ENCODE measurements around the gene YPEL5. TPM values are rescaled to one million over a fixed set of nuclear protein-coding genes. Genes with fewer than 3 reads are reported as not detected.

Gene YPEL5
- total RNA-seq, 1 experiment from 2014 or later = 225 TPM

DNA sequence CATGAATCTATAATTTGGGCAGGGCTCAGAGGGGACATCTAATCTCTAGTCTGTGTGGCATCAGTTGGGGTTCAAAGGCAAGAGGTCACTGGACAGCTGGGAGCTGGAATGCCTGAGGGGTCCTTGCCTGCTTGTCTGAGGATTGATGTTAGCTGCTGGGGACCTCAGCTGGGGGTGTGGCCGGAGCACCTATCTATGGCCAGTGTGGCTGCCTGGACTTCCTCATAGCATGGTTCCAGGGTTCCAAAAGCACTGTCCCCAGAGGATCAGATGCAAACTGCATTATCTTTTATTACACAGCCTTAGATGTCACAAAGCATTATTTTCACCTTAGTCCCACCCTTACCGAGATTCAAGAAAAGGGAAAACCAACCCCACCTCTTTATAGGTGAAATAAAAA, 38.6 kb upstream of the YPEL5 start:
- intact Hi-C loops (cut with micrococcal nuclease; ENCODE audit: unreplicated experiment) = no loop called here
- DNase-seq (ENCODE audit: low spot score) = no peak
- Histone ChIP-seq H3K4me1 (ENCODE audit: insufficient read depth, low read length, poor library complexity, severe bottlenecking) (peaks cover 6% of the 10 kb centered on the region), H3K27me3 (replicated peaks; ENCODE audit: insufficient read depth, low read depth, low read length, poor library complexity) (no peaks in the 10 kb centered on the region), H3K9me3 (ENCODE audit: low read depth, low read length, poor library complexity, severe bottlenecking) (no peaks in the 10 kb centered on the region), H3K36me3 (ENCODE audit: insufficient read depth, low read length, poor library complexity, severe bottlenecking) (no peaks in the 10 kb centered on the region), H3K4me3 (ENCODE audit: low read depth, low read length, poor library complexity, severe bottlenecking) (no peak overlapping the region), H3K27ac (ENCODE audit: low read depth, low read length, poor library complexity, severe bottlenecking) (no peak overlapping the region)
- BruUV-seq (replicated peaks) = no TSS peak
- TF ChIP-seq, protein P1, sequence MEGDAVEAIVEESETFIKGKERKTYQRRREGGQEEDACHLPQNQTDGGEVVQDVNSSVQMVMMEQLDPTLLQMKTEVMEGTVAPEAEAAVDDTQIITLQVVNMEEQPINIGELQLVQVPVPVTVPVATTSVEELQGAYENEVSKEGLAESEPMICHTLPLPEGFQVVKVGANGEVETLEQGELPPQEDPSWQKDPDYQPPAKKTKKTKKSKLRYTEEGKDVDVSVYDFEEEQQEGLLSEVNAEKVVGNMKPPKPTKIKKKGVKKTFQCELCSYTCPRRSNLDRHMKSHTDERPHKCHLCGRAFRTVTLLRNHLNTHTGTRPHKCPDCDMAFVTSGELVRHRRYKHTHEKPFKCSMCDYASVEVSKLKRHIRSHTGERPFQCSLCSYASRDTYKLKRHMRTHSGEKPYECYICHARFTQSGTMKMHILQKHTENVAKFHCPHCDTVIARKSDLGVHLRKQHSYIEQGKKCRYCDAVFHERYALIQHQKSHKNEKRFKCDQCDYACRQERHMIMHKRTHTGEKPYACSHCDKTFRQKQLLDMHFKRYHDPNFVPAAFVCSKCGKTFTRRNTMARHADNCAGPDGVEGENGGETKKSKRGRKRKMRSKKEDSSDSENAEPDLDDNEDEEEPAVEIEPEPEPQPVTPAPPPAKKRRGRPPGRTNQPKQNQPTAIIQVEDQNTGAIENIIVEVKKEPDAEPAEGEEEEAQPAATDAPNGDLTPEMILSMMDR (conservative IDR thresholded peaks at IDR 0.05; ENCODE audit: low read depth, low read length) = no peak
- no peak for TF ChIP-seq EZH2 (IDR thresholded peaks at IDR 0.05; ENCODE audit: borderline replicate concordance, low read depth, low read length, poor library complexity, severe bottlenecking)
- CTCF ChIA-PET = no interaction called here
- POLR2A ChIA-PET (ENCODE audit: low non-redundant PET) = no interaction called here

DNA sequence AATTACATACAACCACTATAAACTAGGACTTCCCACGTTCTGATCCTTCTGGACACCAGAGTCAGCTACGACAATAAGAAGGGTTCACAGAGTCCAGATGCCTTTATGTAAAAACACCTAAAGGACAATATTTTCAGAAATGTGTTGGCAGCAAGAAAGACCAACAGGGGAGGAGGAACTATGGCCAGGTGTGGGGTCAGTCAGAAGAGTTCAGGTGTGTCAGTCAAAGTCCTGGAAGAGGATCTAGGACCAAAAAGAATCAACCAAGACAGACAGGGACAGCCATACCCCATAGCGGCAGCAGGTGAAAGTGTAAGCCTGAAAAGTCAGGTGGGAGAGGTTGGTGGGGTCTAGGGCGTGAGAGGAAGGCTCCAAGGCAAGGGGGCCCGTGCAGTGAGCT, 38.0 kb upstream of the YPEL5 start:
- Histone ChIP-seq H3K27me3 (replicated peaks; ENCODE audit: insufficient read depth, low read depth, low read length, poor library complexity) (no peaks in the 10 kb centered on the region), H3K36me3 (ENCODE audit: insufficient read depth, low read length, poor library complexity, severe bottlenecking) (no peaks in the 10 kb centered on the region), H3K27ac (ENCODE audit: low read depth, low read length, poor library complexity, severe bottlenecking) (no peak overlapping the region), H3K4me1 (ENCODE audit: insufficient read depth, low read length, poor library complexity, severe bottlenecking) (peaks cover 6% of the 10 kb centered on the region), H3K9me3 (ENCODE audit: low read depth, low read length, poor library complexity, severe bottlenecking) (no peaks in the 10 kb centered on the region), H3K4me3 (ENCODE audit: low read depth, low read length, poor library complexity, severe bottlenecking) (no peak overlapping the region)
- ChIA-PET POLR2A (ENCODE audit: low non-redundant PET) (no interaction called here), CTCF (no interaction called here)
- no peak for DNase-seq (ENCODE audit: low spot score)
- no peak for TF ChIP-seq EZH2 (IDR thresholded peaks at IDR 0.05; ENCODE audit: borderline replicate concordance, low read depth, low read length, poor library complexity, severe bottlenecking)
- TF ChIP-seq, protein P1 (conservative IDR thresholded peaks at IDR 0.05; ENCODE audit: low read depth, low read length) = no peak
- no TSS peak for BruUV-seq (replicated peaks)
- intact Hi-C loops (cut with micrococcal nuclease; ENCODE audit: unreplicated experiment) = no loop called here

DNA sequence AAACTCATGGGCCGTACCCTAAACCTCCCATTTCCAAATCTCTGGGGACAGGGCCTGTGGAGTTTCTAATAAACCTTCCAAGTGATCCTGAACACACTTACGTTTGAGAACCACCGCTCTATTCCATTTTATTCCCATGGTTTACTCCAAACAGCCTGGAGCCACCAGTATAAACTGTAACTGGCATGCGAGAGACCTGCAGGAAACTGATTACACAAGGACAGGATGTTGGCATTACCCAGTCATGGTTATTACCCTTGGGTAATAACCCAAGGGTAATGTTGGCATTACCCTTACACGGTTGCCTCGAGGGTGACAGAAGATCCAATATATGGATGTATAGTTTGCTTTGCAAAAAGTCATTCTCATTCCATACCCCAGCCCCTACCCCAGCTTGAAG, 37.0 kb upstream of the YPEL5 start:
- POLR2A ChIA-PET (ENCODE audit: low non-redundant PET) = no interaction called here
- TF ChIP-seq EZH2 (IDR thresholded peaks at IDR 0.05; ENCODE audit: borderline replicate concordance, low read depth, low read length, poor library complexity, severe bottlenecking) = no peak
- TF ChIP-seq, protein P1 (conservative IDR thresholded peaks at IDR 0.05; ENCODE audit: low read depth, low read length) = no peak
- no peaks in the 10 kb centered on the region for H3K27me3 ChIP-seq (replicated peaks; ENCODE audit: insufficient read depth, low read depth, low read length, poor library complexity)
- CTCF ChIA-PET = no interaction called here
- BruUV-seq (replicated peaks) = no TSS peak
- H3K9me3 ChIP-seq (ENCODE audit: low read depth, low read length, poor library complexity, severe bottlenecking) = no peaks in the 10 kb centered on the region
- no peaks in the 10 kb centered on the region for H3K36me3 ChIP-seq (ENCODE audit: insufficient read depth, low read length, poor library complexity, severe bottlenecking)
- H3K4me3 ChIP-seq (ENCODE audit: low read depth, low read length, poor library complexity, severe bottlenecking) = no peak overlapping the region
- no peak overlapping the region for H3K27ac ChIP-seq (ENCODE audit: low read depth, low read length, poor library complexity, severe bottlenecking)
- intact Hi-C loops (cut with micrococcal nuclease; ENCODE audit: unreplicated experiment) = no loop called here
- H3K4me1 ChIP-seq (ENCODE audit: insufficient read depth, low read length, poor library complexity, severe bottlenecking) = peaks cover 13% of the 10 kb centered on the region
- no peak for DNase-seq (ENCODE audit: low spot score)

Data from A673 (cell line).